NOMO-1 treated with dmso at 0.1 percent for 144 hours (cell line): ENCODE results near the gene COMP.
A peak's percentile ranks its signal among the peaks of the same experiment; 100 is the strongest.
"Not testable (repeated sequence)": the region's sequence is repeated elsewhere in the genome, so short reads cannot be mapped to it uniquely, and the experiment has no call there.

Source experiments
- DNase-seq: peaks from one replicate; lab custom pipeline; 2025; ENCODE audit not compliant: unreplicated experiment; lab: John Stamatoyannopoulos, UW

COMP gene

DNA sequence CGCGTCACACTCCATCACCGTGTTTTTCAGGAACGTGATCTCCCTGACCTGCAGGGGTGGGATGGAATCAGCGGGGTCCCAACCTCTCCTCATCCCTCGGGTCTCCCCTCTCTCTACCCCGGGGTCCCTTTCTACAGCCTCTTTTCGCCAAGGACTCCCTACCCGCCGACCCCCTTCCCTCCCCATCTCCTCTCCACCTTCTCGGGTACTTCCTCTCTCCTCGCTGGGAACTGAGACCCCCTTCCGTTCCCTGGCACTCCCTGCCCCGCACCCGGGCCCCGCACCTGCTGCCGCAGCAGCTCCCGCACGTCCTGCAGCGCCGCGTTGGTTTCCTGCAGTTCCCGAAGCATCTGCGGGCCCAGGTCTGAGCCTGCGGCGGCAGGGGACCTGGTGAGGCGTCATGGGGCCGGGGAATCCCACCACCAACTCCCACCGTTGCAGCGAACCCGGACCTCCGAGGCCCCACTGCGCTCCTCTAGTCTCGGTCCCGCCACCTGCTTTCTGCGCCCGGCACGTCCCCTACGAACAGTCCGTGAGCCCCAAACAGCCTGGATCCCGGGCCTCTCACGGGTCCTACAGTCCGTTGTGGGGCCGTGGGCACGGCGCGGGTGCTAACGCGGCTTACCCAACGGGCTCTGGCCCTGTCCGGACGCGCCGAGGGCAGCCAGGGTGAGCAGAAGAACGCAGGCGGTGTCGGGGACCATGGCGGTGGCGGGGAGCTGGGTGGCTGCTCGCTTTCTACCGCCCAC, at the start of gene COMP:
Gene COMP (minus strand): TSS at position 740 of the 749 bp plus-strand sequence. CDS start 36 bp downstream, at position 704.
- no peak for DNase-seq

DNA sequence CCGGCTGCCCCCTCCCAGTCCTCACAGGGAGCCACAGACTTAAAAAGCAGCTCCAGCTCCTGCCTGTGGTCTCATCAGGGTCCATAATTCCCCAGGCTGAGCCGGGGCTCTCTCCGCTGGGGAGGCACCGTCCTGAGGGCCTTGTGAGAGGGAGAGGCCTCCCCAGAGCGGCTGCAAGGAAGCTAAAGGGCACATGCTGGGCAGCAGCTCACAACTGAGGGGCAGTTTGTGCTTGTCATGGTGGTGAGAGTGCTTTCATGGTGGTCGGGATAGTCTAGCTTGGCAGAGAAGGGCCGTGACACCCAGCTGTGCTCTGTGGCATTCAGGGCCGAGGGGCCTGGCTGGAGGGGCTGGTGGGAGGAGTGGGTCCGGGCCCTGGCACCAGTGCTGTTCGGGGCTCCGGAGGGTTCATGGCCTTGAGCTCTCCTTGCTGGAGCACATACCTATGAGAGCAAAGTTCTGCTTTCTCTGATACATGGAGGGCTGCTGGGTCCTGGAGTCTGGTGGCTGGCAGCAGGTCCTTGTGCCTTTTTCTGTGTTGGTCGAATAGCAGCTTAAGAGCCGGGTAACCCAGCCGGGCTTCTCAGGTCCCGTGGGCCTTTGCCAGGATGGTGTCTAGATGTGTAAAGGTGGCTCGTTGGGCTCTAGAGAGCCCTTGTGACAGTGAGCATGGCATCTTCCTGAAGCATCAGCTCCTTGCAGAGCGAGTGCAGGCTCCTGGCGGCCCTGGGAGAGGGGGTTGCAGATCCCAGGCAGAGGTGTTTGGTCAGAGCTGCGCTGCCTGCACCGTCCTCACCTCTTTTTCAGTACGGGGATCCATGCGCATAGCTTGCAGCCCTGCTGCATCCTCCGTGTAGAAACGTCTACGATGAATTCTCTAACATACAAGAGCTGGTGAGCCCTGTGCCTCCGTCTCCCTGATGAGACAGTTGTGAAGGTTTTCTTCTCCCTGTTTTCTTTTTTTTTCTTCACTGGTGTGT, 49.5 kb upstream of the COMP start:
- DNase-seq = no peak

DNA sequence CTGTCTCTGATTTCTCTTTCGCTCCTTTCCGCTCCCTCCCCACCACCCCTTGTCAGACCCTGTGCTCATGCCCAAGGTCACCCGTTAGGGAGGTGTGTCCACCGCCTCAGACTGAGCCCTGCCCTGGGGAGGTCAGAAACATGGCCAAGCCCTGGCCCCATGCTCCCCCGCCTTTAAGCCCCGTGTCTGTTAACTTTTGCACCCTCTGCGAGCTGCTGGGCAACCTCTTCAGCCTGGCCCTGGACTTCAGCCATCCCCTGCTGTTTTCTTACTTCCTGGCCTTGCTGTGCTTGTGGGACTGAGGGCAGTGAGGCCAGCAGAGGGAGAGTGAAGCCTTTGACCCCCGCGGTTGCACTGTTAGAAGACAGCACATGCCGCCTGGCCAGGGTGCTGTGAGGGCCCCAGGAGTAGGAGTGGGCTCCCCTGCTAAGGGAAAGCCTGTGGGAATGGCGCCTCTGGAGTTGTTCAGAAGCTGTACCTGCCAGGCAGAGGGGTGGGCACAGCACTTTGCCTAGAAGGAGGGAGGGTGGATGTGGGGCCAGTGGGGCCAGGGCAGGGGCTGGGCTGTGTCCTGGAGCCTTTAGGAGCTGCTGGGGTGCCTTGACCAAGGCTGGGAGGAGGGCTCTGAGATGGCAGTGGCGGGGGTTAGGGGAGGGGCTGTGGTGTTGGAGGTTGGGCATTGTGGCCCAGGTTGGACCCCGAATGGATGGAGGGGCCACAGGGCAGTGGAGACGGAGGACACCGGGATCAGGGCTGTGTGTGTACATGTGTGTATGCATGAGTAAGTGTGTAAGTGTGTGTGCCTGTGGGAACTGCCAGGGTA, 48.6 kb upstream of the COMP start:
- no peak for DNase-seq

DNA sequence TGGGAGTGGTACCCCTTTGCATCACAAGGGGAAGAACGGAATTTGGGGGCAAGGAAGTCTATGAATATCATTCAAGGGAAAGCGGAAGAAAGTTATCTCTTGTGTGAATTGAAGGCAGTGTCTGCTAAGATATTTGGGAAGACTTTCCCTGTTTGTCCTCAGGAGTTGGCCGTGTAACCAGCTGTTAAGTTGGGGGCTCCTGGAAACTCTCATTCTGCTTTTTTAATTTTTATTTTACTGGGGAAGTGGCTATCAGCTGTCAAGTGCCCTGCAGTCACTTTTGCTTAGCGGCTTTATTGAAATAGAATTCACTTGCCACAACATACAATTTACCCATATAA, 43.5 kb upstream of the COMP start:
- no peak for DNase-seq

DNA sequence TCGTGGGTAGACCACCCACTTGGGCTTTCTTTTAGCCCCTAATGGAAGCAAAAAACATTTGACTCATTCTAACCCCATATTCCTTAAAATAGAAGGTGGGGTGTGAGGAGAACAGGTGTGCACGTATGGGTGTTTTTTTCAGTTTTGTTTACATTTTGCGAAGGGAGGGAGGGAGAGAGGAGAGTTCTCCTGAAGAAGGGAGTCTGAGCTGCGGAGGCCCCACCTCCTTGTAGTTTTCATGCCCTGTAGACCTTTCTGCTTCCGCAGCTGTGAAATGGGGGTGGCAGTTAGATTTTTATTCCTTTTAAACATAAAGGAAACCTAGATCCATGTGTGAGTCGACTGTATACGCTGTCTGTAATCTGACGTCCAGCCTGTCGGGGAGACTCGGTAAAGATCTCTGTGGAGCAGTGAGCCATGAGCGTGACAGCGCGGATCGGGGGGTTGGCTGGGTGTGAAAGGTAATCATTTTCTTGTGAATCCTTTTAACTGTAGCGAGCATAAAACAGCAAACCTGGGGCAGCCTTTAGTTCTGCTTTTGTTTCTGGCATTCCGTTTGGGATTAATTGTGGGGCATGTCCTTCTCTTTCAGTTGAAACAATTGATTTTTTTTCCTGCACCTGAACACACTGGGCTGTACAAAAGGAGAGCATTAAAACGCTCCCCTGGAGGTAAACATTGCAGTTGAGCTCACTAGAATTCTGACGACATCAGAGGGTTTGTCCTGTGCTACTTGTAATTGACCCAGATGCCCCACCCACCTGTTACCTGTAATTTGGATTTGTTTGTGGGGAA, 42.9 kb upstream of the COMP start:
- DNase-seq = no peak

DNA sequence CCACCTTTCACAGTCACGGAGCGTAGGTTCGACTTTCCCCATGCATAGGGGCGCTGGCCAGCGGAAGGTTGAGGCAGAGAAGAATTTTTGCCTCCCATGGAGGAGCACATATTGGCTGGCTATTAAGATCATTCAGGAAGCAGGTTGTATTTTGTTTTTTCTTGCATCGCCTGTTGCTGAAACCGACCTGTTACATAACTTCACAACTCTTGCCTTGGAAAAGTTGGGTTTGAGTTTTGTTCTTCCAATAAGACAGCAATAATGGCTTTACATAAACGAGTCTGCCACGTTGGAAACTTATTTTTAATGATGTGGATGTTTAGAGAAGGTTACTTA, 42.0 kb upstream of the COMP start:
- no peak for DNase-seq

DNA sequence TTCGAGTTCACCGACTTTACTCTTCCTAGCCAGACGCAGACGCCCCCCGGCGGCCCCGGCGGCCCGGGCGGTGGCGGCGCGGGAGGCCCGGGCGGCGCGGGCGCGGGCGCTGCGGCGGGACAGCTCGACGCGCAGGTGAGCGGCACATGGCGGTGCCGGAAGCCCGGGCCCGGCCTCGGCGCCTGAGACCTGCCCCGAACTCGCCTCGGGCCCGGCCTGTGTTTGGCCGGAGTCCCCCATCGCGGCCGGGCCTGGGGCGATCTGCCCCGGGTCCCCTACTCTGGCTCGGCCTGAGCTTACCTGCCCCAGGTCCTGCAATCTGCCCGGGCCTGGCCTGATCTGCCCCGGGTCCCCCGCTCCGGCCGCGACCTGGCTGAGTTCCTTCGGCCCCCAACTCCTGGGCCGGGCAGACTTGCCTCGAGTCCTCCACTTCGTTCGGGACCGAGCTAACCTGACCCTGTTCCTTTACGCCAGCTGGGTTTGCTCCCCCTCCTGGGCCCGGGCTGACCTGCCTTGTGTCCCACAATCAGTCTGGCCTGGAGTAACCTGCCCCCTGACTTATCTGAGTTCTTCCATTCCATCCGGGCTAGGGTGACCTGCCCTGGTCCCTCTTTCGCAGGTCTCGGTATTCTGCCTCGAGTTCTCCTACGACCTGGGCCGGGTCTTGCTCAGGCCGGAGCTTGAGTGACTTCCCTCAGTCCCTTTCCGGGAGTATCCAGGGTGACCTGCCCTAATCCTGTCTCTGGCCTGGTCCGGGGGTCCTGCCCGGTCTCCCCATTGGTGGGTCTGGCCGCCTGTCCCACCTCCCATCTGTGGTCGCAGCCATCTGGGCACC, 41.4 kb upstream of the COMP start:
- DNase-seq = no peak

DNA sequence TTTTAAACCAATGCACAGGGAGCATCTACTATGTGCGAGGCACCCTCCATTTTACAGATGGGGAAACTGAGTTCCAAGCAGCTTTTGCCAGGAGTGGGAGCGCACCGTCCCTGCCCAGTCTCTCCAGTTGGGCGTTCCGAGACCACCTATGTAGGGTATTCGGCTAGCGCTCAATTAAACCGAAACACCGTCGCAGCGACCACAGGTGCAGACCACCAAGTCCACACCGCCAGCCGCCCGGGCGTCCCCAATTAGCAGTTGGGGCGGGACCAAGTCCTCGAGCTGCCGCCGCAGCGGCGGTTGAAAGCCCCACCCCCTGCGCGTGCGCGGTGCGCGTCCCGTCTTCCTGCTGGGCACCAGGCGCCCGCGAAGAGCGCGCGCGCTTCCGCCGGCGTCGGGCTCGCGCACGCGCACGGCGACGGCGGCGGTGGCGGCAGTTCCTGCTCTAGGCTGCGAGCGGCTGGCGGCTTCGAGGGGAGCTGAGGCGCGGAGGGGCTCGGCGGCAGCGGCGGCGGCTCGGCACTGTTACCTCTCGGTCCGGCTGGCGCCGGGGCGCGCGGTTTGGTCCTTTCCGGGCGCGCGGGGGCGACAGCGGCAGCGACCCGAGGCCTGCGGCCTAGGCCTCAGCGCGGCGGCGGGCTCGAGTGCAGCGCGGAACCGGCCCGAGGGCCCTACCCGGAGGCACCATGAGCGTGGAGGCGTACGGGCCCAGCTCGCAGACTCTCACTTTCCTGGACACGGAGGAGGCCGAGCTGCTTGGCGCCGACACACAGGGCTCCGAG, 40.6 kb upstream of the COMP start, which contains the start of gene UPF1:
Gene UPF1 (plus strand): TSS at position 436 of the 782 bp plus-strand sequence. CDS start 251 bp downstream, at position 687.
- DNase-seq = peak; percentile 91

DNA sequence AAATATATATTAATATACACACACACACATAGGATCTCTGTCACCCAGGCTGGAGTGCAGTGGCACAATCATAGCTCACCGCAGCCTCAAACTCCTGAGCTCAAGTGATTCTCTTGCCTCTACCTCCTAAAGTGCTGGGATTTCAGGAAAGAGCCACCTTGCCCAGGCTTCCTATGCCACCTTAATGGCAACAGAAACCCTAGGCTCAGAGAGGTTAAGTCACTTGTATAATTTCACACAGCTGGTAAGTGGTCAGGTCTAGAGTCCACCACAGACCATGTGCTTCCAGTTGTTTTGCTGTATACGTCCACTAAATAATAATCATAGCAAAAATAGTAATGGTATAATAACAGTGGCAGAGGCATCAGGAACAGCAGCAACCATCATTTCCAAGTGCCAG, 39.4 kb upstream of the COMP start:
- no peak for DNase-seq

DNA sequence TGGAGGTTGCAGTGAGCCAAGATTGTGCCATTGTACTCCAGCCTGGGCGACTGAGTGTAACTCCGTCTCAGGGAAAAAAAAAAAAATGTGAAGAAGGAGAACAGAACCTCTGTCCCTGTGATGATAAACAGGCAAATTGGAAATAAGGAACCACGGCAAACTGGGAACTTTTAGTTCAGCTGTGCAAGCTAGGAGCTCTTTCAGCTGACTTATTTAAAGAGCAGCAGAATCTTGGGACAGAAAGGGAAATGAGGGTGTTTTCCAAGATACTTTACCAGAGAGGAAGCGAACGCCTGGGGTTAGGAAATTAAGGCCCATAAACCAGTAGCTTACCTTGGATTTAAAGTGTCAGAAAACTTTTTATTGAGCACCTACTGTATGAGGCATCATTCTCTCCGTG, 37.7 kb upstream of the COMP start:
- no peak for DNase-seq

DNA sequence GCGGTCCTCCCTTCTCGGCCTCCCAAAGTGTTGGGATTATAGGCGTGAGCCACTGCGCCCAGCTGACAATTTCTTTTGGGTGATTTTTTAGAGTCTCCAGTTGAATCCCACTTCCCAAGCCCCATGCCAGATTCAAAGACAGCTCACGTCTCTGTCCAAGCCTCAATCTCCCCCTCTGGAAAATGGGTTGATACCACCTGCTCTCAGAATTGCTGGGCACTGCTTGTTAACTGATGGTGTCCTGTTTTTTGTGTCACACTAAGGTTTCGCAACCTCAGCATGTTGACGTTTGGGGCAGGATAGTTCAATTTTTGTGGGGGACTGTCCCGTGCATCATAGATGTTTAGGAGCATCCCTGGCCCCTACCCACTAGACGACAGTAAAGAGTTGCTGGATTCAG, 26.5 kb upstream of the COMP start:
- no peak for DNase-seq

DNA sequence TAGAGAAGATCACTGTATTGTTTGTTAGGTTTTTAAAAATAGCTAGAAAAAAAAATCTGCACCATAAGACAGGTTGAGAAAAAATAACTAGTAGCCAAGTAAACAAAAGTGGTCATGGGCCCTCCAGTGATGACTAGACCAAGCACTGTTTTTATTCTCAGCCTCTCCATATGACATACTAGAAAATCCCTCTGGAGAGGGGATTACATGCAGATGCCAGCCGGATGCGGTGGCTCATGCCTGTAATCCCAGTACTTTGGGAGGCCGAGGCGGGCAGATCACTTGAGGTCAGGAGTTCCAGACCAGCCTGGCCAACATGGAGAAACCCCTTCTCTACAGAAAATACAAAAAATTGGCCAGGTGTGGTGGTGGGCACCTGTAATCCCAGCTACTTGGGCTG, 25.5 kb upstream of the COMP start:
- not testable (repeated sequence) for DNase-seq

DNA sequence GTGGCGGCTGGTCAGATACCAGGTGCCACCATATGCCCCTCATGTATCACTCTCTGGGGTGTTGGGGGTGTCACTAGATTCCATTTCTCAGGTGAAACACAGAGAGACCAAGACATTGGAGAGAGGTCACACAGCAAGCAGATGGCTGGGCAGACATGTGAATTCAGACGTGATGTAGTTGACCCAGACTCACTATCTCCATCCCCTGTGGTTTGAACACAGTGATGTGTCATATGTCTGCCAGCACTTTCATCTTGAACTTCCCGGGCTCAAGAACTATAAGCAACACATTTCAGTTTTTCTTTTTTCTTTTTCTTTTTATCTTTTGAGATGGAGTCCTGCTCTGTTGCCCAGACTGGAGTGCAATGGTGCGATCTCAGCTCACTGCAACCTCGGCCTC, 24.6 kb upstream of the COMP start:
- no peak for DNase-seq

DNA sequence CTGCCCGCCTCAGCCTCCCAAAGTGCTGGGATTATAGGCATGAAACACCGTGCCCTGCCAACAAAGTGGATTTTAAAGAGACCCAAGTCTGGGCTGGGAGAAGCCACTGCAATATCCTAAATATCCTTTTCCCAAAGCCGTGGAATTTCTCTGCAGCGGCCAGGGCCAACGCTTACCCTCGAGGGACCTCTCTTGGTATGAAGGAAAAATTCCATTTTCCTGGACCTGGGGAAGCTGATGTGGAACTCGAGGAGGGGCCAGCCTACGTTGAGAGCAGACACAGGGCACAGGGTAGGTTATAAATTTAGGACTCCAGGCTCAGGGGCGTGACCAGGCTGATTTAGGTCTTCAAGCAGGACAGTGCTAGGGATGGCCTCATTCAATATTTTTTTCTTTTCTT, 23.0 kb upstream of the COMP start:
- DNase-seq = no peak

DNA sequence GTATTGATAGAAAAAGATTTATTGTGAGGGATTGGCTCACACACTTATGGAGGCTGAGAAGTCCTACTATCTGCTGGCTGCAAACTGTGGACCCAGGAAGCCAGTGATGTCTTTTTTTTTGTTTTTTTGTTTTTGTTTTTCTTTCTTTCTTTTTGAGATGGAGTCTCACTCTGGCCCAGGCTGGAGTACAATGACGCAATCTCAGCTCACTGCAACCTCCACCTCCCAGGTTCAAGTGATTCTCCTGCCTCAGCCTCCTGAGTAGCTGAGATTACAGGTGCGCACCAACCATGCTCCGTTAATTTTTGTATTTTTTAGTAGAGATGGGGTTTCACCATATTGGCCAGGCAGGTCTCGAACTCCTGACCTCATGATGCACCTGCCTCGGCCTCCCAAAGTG, 20.5 kb upstream of the COMP start:
- not testable (repeated sequence) for DNase-seq

DNA sequence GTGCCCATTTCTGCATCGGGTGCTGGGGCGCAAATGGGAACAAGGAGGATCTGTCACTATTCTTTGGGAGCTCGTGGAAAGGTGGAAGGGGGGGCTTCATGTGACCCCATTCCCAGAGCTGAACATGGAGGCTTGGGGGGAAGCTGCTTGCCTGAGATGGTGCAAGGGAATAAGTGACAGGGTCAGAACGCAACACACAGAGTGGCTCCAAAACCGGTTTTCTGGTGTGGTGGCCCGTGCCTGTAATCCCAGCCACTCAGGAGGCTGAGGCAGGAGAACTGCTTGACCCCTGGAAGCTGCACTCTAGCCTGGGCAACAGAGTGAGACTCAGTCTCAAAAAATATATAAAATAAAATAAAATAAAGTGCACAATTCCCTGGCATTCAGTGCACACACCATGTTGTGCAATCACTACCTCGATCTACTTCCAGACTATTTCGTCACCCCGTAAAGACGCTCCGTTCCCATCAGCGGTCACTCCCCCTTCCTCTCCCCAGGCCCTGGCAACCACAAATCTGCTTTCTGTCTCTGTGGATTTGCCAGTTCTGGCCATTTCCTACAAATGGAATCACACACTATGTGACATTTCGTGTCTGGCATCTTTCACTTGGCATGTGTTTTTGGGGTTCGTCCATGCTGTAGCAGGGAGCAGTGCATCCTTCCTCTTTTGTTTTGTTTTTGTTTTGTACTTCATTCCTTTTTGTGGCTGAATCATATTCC, 18.2 kb upstream of the COMP start:
- DNase-seq = peak; percentile 47

DNA sequence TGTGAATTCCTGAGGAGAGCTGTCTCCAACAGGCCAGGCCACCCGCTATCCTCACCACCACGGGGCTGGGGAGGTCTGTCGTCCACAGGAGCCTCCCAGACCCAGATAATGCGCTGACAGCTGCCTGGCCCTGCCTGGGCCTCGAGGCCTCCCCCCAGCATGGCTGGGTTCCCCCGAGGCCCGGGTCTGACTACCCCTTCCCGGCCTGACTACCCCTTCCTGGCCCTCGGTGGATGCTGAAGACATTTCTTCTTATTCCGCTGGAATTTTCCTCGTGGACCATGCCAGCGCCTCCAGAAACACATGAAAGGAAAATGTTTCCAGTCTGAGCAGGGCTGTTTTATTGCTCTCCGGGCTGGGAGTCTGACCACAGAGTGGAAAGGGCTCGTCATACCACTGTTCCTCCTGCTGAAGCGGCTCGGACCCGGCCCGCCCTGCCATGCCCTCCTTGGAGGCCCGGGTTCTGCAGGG, 16.8 kb upstream of the COMP start:
- no peak for DNase-seq

DNA sequence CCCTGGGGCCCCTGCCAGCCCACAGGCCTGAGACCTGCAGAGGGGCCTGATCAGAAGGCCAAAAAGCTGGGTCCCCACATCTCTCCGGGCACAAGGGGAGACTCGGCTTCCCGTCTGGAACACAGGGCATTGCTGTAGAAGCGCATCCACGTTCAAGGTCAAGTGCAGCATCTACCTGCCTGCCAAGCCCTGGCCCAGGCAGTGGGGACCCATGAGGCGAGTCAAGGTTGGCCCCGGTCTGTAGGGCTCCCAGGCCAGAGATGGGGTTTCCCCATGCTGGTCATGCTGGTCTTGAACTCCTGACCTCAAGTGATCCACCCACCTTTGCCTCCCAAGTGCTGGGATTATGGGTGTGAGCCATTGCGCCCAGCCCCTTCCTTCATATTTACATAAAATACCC, 13.5 kb upstream of the COMP start:
- no peak for DNase-seq
